CD4-positive, alpha-beta T cell (primary cell): ENCODE data around the gene RHOV. TPM values are rescaled to one million over a fixed set of nuclear protein-coding genes. Genes with fewer than 3 reads are reported as not detected.

Experiments used
- ATAC-seq: fragments of 200-7000 bp; cut with Tn5 transposase; one replicate; pipeline ENCODE4 v1.10.0; 2022; ENCODE audit warnings: mild to moderate bottlenecking; ENCODE audit not compliant: poor library complexity
- CTCF ChIA-PET: fragments of 350-600 bp; sonication (Branson Sonifier 250); formaldehyde crosslinking; loops from one replicate; lab custom pipeline; 2021; ENCODE audit warnings: antibody characterized with exemption, inconsistent platforms; lab: Charles Lee
- POLR2A ChIA-PET: fragments of 350-600 bp; sonication (Branson Sonifier 250); formaldehyde crosslinking; loops from one replicate; lab custom pipeline; 2021; ENCODE audit warnings: antibody characterized with exemption, inconsistent platforms; lab: Charles Lee
- DNase-seq, 14 experiments: peaks; one replicate each; pipeline ENCODE4 v3.0.0-alpha.2; 2013 to 2020; ENCODE audit warnings: mixed read lengths in 2 of 14
- H3K27ac ChIP-seq, 2 donors: one replicate each; pipeline versions ENCODE4 v1.5.1 to v1.7.0; 2013; ENCODE audit warnings: low read length in 2 of 2, low read depth in 1 of 2, mild to moderate bottlenecking in 1 of 2
- H3K27me3 ChIP-seq, 2 experiments: 1 replicate in 1 of 2; 2 replicates in 1 of 2; pipeline versions ENCODE4 v1.6.1 to v1.7.0; 2013; ENCODE audit warnings: low read length in 2 of 2, control low read depth in 1 of 2, mild to moderate bottlenecking in 1 of 2, moderate library complexity in 1 of 2; ENCODE audit not compliant: insufficient read depth in 2 of 2, control insufficient read depth in 1 of 2
- H3K36me3 ChIP-seq: one replicate; pipeline ENCODE4 v1.6.1; 2013; ENCODE audit warnings: low read length, control low read depth; ENCODE audit not compliant: insufficient read depth
- H3K4me1 ChIP-seq: one replicate; pipeline ENCODE4 v1.6.1; 2013; ENCODE audit warnings: low read length, control low read depth; ENCODE audit not compliant: insufficient read depth
- H3K4me3 ChIP-seq: one replicate; pipeline ENCODE4 v1.5.1; 2013; ENCODE audit warnings: mild to moderate bottlenecking, low read length, moderate library complexity
- H3K9me3 ChIP-seq, 2 experiments: 1 replicate in 1 of 2; 2 replicates in 1 of 2; pipeline versions ENCODE4 v1.6.1 to v1.7.0; 2013; ENCODE audit warnings: low read length in 2 of 2, mild to moderate bottlenecking in 2 of 2, control low read depth in 1 of 2, moderate library complexity in 1 of 2; ENCODE audit not compliant: control insufficient read depth in 1 of 2, insufficient read depth in 1 of 2
- H3K27ac Mint-ChIP-seq: one replicate; pipeline ENCODE4 v1.8.0; 2020; ENCODE audit warnings: mixed read lengths
- H3K27me3 Mint-ChIP-seq: one replicate; pipeline ENCODE4 v1.8.0; 2021; ENCODE audit warnings: mixed read lengths
- H3K36me3 Mint-ChIP-seq: one replicate; pipeline ENCODE4 v1.8.0; 2021; ENCODE audit warnings: low read depth, mixed read lengths
- H3K4me1 Mint-ChIP-seq: one replicate; pipeline ENCODE4 v1.8.0; 2021; ENCODE audit warnings: low read depth, mixed read lengths
- H3K4me3 Mint-ChIP-seq: one replicate; pipeline ENCODE4 v1.8.0; 2020; ENCODE audit warnings: mild to moderate bottlenecking, mixed read lengths
- H3K9me3 Mint-ChIP-seq: one replicate; pipeline ENCODE4 v1.8.0; 2020; ENCODE audit warnings: mixed read lengths
- intact Hi-C, 2 experiments: fragments of 100-400 bp; cut with DNase I in 1 of 2; cut with micrococcal nuclease in 1 of 2; formaldehyde crosslinking; loops; one replicate each; pipeline versions ENCODE4 v1.15.1 to v1.9.0; 2023 to 2025; cut with DNase I, micrococcal nuclease
- total RNA-seq, 174 experiments: library from RNA in 2 of 174; stranded (reverse) in 2 of 174; gene quantifications; one replicate each; pipeline ENCODE4 v1.2.3 and lab custom pipeline; 2021 to 2026
- TF ChIP-seq, protein P1 (sequence below): fragments of 200-600 bp; IDR thresholded peaks from one replicate; pipeline ENCODE4 v1.8.0; 2022; ENCODE audit warnings: antibody characterized with exemption, mild to moderate bottlenecking

RHOV gene
- total RNA-seq, 2 experiments from 2014 or later = 0.36 TPM

DNA sequence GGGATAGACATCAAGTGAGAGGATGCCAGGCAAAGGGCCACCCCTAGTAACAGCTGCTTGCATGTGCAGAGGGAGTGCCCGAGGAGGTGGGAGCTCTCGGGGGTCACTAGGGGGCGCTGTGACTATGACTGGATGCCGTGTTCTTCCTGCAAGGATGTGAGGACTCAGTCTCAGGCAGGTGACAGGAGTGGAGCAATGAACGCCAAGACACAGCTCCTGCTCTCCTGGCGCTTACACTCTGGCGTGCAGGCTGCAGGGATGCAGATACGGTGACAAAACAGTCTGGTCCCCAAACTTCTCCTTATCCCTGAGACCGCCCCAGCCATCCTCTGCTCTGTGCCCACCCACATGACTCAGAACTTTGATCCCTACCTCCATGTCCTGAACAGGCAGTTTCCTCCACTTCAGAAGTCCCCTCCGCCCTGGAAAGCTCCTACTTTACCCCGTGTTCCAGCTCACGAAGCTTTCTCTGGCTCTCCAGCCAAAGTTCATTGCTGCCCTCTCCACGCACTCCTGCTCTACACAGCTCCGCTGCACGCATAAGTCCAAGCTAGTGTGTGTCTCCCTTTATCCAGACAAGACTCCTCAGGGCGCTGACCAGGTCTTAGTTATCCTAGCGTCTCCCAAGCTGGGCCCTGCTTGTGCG is 14.7 kb downstream of the RHOV start:
- POLR2A ChIA-PET = interaction anchor here (0.7 to 3.3 kb wide), 5 partner anchors 14 to 44 kb away, joined by 4 to 55 read pairs (median 6); partner anchors contain the start of genes SPINT1 and VPS18
- TF ChIP-seq, protein P1, sequence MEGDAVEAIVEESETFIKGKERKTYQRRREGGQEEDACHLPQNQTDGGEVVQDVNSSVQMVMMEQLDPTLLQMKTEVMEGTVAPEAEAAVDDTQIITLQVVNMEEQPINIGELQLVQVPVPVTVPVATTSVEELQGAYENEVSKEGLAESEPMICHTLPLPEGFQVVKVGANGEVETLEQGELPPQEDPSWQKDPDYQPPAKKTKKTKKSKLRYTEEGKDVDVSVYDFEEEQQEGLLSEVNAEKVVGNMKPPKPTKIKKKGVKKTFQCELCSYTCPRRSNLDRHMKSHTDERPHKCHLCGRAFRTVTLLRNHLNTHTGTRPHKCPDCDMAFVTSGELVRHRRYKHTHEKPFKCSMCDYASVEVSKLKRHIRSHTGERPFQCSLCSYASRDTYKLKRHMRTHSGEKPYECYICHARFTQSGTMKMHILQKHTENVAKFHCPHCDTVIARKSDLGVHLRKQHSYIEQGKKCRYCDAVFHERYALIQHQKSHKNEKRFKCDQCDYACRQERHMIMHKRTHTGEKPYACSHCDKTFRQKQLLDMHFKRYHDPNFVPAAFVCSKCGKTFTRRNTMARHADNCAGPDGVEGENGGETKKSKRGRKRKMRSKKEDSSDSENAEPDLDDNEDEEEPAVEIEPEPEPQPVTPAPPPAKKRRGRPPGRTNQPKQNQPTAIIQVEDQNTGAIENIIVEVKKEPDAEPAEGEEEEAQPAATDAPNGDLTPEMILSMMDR = peak; percentile 83
- intact Hi-C loops = loop anchor here in 1 of 2 experiments (1.0 to 2.0 kb wide), 2 partner anchors 35 to 325 kb away; partner anchors contain the start of gene VPS18
- H3K36me3 ChIP-seq = peaks cover 2% of the 10 kb centered on the region
- Mint-ChIP-seq H3K4me1 (peaks cover 14% of the 10 kb centered on the region), H3K4me3 (no peak overlapping the region), H3K9me3 (no peaks in the 10 kb centered on the region), H3K27ac (no peak overlapping the region), H3K27me3 (no peaks in the 10 kb centered on the region), H3K36me3 (no peaks in the 10 kb centered on the region)
- no peak overlapping the region for H3K4me3 ChIP-seq
- CTCF ChIA-PET = interaction anchor here (0.7 to 6.1 kb wide), 21 partner anchors 9 to 326 kb away, joined by 3 to 135 read pairs (median 5); partner anchors contain the start of genes CHAC1, DNAJC17, RHOV and VPS18
- DNase-seq (peak; percentile 71 to 90 (median 80)), ATAC-seq (peak; percentile 79)
- H3K9me3 ChIP-seq = no peaks in the 10 kb centered on the region
- no peaks in the 10 kb centered on the region for H3K27me3 ChIP-seq
- H3K4me1 ChIP-seq = peaks cover 18% of the 10 kb centered on the region
- H3K27ac ChIP-seq = no peak overlapping the region

DNA sequence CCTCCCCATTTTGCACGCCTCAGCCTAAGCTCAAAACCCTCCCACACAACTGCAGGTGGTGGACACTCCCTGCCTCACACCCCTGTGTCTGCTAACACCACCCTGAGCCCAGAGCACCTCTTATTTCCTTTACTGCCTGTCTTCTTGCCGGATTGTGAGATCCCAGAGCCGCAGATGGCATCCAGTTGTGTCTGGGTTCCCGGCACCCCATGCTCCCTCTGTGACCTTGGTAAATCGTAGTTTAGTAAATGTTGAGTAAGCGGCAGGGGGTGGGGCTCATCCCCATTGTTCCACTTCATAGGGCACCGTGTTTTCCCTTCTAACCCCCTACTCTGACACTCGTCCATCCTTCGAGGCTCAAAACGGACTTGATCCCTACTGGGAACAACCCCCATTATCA is 15.3 kb downstream of the RHOV start:
- ATAC-seq = no peak
- no peak overlapping the region for H3K27ac Mint-ChIP-seq

More for the DNA sequence above, 15.3 kb downstream of the RHOV start:
- H3K27me3 ChIP-seq = no peaks in the 10 kb centered on the region
- no peak overlapping the region for H3K4me3 ChIP-seq
- H3K27me3 Mint-ChIP-seq = no peaks in the 10 kb centered on the region
- peaks cover 14% of the 10 kb centered on the region for H3K4me1 Mint-ChIP-seq
- H3K27ac ChIP-seq = no peak overlapping the region
- H3K4me3 Mint-ChIP-seq = no peak overlapping the region
- peaks cover 18% of the 10 kb centered on the region for H3K4me1 ChIP-seq
- intact Hi-C loops = loop anchor here in 1 of 2 experiments (1.0 to 2.0 kb wide), 2 partner anchors 36 to 326 kb away; partner anchors contain the start of gene VPS18
- H3K36me3 Mint-ChIP-seq = no peaks in the 10 kb centered on the region
- POLR2A ChIA-PET = interaction anchor here (0.7 to 3.3 kb wide), 5 partner anchors 15 to 45 kb away, joined by 4 to 55 read pairs (median 6); partner anchors contain the start of genes SPINT1 and VPS18
- TF ChIP-seq, protein P1 = no peak
- no peaks in the 10 kb centered on the region for H3K9me3 Mint-ChIP-seq
- peaks cover 2% of the 10 kb centered on the region for H3K36me3 ChIP-seq
- no peaks in the 10 kb centered on the region for H3K9me3 ChIP-seq
- no peak for DNase-seq
- CTCF ChIA-PET = interaction anchor here (0.7 to 6.1 kb wide), 21 partner anchors 8 to 327 kb away, joined by 3 to 135 read pairs (median 5); partner anchors contain the start of genes CHAC1, DNAJC17, RHOV and VPS18
